WTC11 (cell line): ENCODE results near the gene ITPK1. TPM values are rescaled to one million over a fixed set of nuclear protein-coding genes. Genes with fewer than 3 reads are reported as not detected.

Source experiments
- ATAC-seq: fragments of 200-7000 bp; cut with Tn5 transposase; 2 replicates; pipeline ENCODE4 v1.10.0; 2021; ENCODE audit warnings: mild to moderate bottlenecking, moderate library complexity
- CTCF ChIA-PET: fragments of 300-600 bp; sonication (Branson Sonifier 250); formaldehyde crosslinking; loops from one replicate; lab custom pipeline; 2021; ENCODE audit warnings: antibody characterized with exemption; lab: Charles Lee
- POLR2A ChIA-PET: fragments of 350-600 bp; sonication (Branson Sonifier 250); formaldehyde crosslinking; loops from one replicate; lab custom pipeline; 2021; ENCODE audit warnings: antibody characterized with exemption; lab: Charles Lee
- DNase-seq: peaks from one replicate; pipeline ENCODE4 v3.0.0; 2021; ENCODE audit warnings: low spot score
- H3K27ac Mint-ChIP-seq: 2 replicates; pipeline ENCODE4 v1.8.0; 2021; ENCODE audit warnings: mixed read lengths
- H3K27me3 Mint-ChIP-seq: 2 replicates; pipeline ENCODE4 v1.8.0; 2021; ENCODE audit warnings: low read depth, mild to moderate bottlenecking, moderate library complexity, mixed read lengths
- H3K36me3 Mint-ChIP-seq: 2 replicates; pipeline ENCODE4 v1.8.0; 2021; ENCODE audit warnings: mixed read lengths
- H3K4me1 Mint-ChIP-seq: 2 replicates; pipeline ENCODE4 v1.8.0; 2022; ENCODE audit warnings: mixed read lengths
- H3K4me3 Mint-ChIP-seq: 2 replicates; pipeline ENCODE4 v1.8.0; 2021; ENCODE audit warnings: mild to moderate bottlenecking, moderate library complexity, mixed read lengths
- H3K9me3 Mint-ChIP-seq: 2 replicates; pipeline ENCODE4 v1.8.0; 2021; ENCODE audit warnings: mixed read lengths
- ATF1 ChIP-seq: sonication (generic); formaldehyde crosslinking; IDR thresholded peaks from 2 replicates; pipeline ENCODE4 v1.8.1; 2023; ENCODE audit warnings: mild to moderate bottlenecking, moderate library complexity, missing genetic modification reagents
- ESRRA ChIP-seq: sonication (generic); formaldehyde crosslinking; IDR thresholded peaks from 2 replicates; pipeline ENCODE4 v1.8.1; 2022; ENCODE audit warnings: mild to moderate bottlenecking, missing genetic modification reagents, borderline replicate concordance
- FOXK1 ChIP-seq: sonication (generic); formaldehyde crosslinking; IDR thresholded peaks from 2 replicates; pipeline ENCODE4 v1.8.0; 2022; ENCODE audit warnings: mild to moderate bottlenecking, moderate library complexity, missing genetic modification reagents
- HMGA2 ChIP-seq: fragments of 250-450 bp; sonication (Bioruptor Pico); IDR thresholded peaks from 2 replicates; pipeline ENCODE4 v1.4.0; 2021; ENCODE audit warnings: mild to moderate bottlenecking, moderate library complexity
- MXD4 ChIP-seq: fragments of 250-450 bp; sonication (Bioruptor Pico); IDR thresholded peaks from 2 replicates; pipeline ENCODE4 v1.8.0; 2021; ENCODE audit warnings: mild to moderate bottlenecking, moderate library complexity, borderline replicate concordance
- MYBL2 ChIP-seq: sonication (generic); formaldehyde crosslinking; IDR thresholded peaks from 2 replicates; pipeline ENCODE4 v1.8.1; 2023; ENCODE audit warnings: mild to moderate bottlenecking, moderate library complexity, missing genetic modification reagents
- RELA ChIP-seq: sonication (generic); formaldehyde crosslinking; IDR thresholded peaks from 2 replicates; pipeline ENCODE4 v1.8.1; 2022; ENCODE audit warnings: missing genetic modification reagents, mild to moderate bottlenecking, borderline replicate concordance
- ZNF396 ChIP-seq: fragments of 250-450 bp; sonication (Bioruptor Pico); IDR thresholded peaks from 2 replicates; pipeline ENCODE4 v1.8.0; 2021; ENCODE audit warnings: mild to moderate bottlenecking, moderate library complexity, borderline replicate concordance
- total RNA-seq: library from RNA; stranded (reverse); gene quantifications from 3 replicates; pipeline ENCODE4 v1.2.3, GENCODE V29; 2021
- TF ChIP-seq, protein P1 (sequence below): sonication (generic); formaldehyde crosslinking; IDR thresholded peaks from 2 replicates; pipeline ENCODE4 v1.8.1; 2022; ENCODE audit warnings: low read depth, missing genetic modification reagents, borderline replicate concordance
- TF ChIP-seq, protein P2 (sequence below): sonication (generic); formaldehyde crosslinking; IDR thresholded peaks from 2 replicates; pipeline ENCODE4 v1.8.0; 2023; ENCODE audit warnings: missing genetic modification reagents, mild to moderate bottlenecking, borderline replicate concordance
- TF ChIP-seq, protein P3 (sequence below): sonication (generic); formaldehyde crosslinking; IDR thresholded peaks from 2 replicates; pipeline ENCODE4 v1.8.0; 2022; ENCODE audit warnings: mild to moderate bottlenecking, missing genetic modification reagents

ITPK1 gene
- total RNA-seq, 1 experiment from 2014 or later = 144 TPM

DNA sequence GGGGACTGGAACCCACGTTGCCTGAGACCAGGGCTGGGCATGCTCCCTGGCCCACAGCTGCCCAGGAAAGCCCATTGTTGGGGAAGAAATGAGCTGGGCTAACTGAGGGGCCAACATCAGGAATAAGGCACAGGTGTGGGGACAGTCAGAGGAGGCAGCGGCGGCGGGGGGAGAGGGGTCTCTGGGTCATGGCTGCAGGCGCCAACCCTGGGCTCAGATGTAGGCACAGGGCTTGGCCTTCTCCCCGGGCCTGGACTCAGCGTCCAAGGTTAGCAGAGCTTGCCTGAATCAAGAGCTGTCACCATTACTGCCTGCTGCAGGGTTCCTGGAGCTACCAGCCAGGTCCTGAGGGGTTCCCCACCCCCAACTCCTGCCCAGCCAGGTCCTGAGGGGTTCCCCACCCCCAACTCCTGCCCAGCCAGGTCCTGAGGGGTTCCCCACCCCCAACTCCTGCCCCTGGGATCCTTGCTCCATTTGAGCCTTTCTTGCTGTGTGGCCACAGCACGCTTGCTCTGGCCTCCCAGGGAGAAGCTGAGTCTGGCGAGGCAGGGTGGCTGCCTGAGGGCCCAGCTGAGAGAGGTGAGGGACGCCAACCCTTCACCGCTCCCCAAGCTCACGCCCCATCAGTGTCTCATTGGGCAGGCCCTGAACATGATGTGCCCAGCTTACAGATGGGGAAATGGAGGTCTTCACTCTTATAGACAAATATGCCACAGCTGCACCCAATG is 186.6 kb downstream of the ITPK1 start:
- no peaks in the 10 kb centered on the region for H3K9me3 Mint-ChIP-seq
- H3K36me3 Mint-ChIP-seq = no peaks in the 10 kb centered on the region
- ChIA-PET CTCF (interaction anchor here (0.6 to 1.5 kb wide), 6 partner anchors 23 to 232 kb away, joined by 3 to 4 read pairs (median 3); no protein-coding TSS in a partner anchor), POLR2A (interaction anchor here (0.6 kb wide), 1 partner anchor 146 kb away, joined by 9 read pairs; no protein-coding TSS in a partner anchor)
- no peak for TF ChIP-seq MYBL2 (CRISPR knock-in tag)
- TF ChIP-seq, protein P1, sequence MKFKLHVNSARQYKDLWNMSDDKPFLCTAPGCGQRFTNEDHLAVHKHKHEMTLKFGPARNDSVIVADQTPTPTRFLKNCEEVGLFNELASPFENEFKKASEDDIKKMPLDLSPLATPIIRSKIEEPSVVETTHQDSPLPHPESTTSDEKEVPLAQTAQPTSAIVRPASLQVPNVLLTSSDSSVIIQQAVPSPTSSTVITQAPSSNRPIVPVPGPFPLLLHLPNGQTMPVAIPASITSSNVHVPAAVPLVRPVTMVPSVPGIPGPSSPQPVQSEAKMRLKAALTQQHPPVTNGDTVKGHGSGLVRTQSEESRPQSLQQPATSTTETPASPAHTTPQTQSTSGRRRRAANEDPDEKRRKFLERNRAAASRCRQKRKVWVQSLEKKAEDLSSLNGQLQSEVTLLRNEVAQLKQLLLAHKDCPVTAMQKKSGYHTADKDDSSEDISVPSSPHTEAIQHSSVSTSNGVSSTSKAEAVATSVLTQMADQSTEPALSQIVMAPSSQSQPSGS (CRISPR knock-in tag) = no peak
- no peak for TF ChIP-seq HMGA2 (CRISPR knock-in tag)
- TF ChIP-seq, protein P2, sequence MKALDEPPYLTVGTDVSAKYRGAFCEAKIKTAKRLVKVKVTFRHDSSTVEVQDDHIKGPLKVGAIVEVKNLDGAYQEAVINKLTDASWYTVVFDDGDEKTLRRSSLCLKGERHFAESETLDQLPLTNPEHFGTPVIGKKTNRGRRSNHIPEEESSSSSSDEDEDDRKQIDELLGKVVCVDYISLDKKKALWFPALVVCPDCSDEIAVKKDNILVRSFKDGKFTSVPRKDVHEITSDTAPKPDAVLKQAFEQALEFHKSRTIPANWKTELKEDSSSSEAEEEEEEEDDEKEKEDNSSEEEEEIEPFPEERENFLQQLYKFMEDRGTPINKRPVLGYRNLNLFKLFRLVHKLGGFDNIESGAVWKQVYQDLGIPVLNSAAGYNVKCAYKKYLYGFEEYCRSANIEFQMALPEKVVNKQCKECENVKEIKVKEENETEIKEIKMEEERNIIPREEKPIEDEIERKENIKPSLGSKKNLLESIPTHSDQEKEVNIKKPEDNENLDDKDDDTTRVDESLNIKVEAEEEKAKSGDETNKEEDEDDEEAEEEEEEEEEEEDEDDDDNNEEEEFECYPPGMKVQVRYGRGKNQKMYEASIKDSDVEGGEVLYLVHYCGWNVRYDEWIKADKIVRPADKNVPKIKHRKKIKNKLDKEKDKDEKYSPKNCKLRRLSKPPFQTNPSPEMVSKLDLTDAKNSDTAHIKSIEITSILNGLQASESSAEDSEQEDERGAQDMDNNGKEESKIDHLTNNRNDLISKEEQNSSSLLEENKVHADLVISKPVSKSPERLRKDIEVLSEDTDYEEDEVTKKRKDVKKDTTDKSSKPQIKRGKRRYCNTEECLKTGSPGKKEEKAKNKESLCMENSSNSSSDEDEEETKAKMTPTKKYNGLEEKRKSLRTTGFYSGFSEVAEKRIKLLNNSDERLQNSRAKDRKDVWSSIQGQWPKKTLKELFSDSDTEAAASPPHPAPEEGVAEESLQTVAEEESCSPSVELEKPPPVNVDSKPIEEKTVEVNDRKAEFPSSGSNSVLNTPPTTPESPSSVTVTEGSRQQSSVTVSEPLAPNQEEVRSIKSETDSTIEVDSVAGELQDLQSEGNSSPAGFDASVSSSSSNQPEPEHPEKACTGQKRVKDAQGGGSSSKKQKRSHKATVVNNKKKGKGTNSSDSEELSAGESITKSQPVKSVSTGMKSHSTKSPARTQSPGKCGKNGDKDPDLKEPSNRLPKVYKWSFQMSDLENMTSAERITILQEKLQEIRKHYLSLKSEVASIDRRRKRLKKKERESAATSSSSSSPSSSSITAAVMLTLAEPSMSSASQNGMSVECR (CRISPR knock-in tag) = no peak
- ATAC-seq = no peak
- peaks cover 29% of the 10 kb centered on the region for H3K27me3 Mint-ChIP-seq
- DNase-seq = no peak
- peaks cover 15% of the 10 kb centered on the region for H3K4me1 Mint-ChIP-seq
- H3K27ac Mint-ChIP-seq = no peak overlapping the region
- H3K4me3 Mint-ChIP-seq = no peak overlapping the region

DNA sequence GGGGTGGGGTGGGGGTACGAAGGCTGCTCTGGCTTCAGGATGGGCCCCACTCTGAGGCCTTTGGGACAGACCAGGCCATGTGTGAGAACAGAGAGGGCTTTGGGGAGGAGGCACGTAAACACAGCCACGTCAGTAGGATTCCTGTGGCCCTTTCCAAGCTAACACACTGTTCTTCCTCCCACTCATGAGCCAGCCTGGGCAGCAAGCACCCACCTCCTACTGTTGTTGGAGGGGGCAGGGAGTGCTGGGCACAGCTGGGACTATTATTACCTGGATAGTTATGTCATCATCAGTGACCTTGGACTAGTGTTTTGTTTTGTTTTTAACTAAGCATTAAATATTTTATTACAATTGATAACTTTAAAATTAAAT is 187.5 kb downstream of the ITPK1 start:
- POLR2A ChIA-PET = no interaction called here
- no peak for DNase-seq
- H3K27me3 Mint-ChIP-seq = peaks cover 36% of the 10 kb centered on the region
- ATAC-seq = no peak
- peaks cover 18% of the 10 kb centered on the region for H3K4me1 Mint-ChIP-seq
- no peak overlapping the region for H3K4me3 Mint-ChIP-seq
- no peak overlapping the region for H3K27ac Mint-ChIP-seq
- H3K36me3 Mint-ChIP-seq = no peaks in the 10 kb centered on the region
- no peak for TF ChIP-seq MXD4 (CRISPR knock-in tag)
- TF ChIP-seq RELA (CRISPR knock-in tag) = no peak
- no peak for TF ChIP-seq ATF1 (CRISPR knock-in tag)
- TF ChIP-seq, protein P3, sequence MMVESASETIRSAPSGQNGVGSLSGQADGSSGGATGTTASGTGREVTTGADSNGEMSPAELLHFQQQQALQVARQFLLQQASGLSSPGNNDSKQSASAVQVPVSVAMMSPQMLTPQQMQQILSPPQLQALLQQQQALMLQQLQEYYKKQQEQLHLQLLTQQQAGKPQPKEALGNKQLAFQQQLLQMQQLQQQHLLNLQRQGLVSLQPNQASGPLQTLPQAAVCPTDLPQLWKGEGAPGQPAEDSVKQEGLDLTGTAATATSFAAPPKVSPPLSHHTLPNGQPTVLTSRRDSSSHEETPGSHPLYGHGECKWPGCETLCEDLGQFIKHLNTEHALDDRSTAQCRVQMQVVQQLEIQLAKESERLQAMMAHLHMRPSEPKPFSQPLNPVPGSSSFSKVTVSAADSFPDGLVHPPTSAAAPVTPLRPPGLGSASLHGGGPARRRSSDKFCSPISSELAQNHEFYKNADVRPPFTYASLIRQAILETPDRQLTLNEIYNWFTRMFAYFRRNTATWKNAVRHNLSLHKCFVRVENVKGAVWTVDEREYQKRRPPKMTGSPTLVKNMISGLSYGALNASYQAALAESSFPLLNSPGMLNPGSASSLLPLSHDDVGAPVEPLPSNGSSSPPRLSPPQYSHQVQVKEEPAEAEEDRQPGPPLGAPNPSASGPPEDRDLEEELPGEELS (CRISPR knock-in tag) = no peak
- TF ChIP-seq, all 79 proteins: peak for 0
- CTCF ChIA-PET = interaction anchor here (0.6 kb wide), 1 partner anchor 199 kb away, joined by 4 read pairs; no protein-coding TSS in a partner anchor
- no peaks in the 10 kb centered on the region for H3K9me3 Mint-ChIP-seq

DNA sequence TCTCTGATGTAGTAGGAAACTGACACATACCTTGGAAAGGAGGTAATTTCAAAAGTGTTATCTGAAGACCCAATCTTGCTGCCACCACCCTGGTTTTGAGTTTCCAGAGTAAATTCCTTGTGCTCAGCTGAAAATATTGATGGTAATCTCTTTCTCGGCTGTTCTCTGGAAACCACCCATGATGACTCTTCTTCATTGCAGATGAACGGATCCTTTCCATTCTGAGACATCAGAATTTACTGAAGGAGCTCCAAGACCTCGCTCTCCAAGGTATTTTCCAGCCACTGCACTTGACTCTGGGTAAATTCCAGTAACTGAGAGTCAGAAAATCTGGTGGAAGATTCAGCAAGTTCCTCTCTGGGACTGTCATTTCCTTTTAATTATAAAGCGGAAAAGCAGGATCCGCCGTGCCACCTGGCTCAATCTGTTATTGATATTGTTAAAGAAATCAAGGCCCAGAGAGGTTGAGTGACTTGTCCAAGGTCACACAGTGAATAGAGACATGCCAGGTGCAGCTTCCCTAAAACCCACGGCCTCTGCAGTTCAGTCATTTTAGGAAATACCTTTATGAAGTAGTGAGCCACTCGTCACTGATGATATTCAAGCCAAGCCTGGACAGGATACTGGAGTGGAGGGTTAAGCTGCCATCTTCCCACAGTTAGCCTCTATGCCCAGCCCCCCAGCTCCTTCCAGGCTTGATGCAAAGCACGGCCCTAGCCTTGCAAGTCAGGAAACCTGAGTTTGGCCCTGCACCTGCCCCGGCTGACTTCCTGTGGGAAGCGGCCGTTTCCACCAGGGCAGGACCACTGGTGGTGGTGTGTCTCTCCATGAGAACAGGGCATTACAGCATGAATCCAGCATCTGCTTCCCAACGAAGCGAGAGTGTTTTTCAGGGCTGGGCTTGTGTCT is 188.1 kb downstream of the ITPK1 start:
- Mint-ChIP-seq H3K4me3 (no peak overlapping the region), H3K9me3 (no peaks in the 10 kb centered on the region), H3K27me3 (peaks cover 38% of the 10 kb centered on the region), H3K27ac (no peak overlapping the region), H3K36me3 (no peaks in the 10 kb centered on the region), H3K4me1 (peaks cover 19% of the 10 kb centered on the region)
- DNase-seq (no peak), ATAC-seq (no peak)
- CTCF ChIA-PET = no interaction called here
- POLR2A ChIA-PET = no interaction called here
- TF ChIP-seq ESRRA (no peak), ZNF396 (CRISPR knock-in tag) (no peak), HMGA2 (CRISPR knock-in tag) (no peak), FOXK1 (CRISPR knock-in tag) (no peak)
- TF ChIP-seq, protein P2 (CRISPR knock-in tag) = no peak
